Umbilical cord (tissue), 2 donors: ENCODE data around the gene TRAPPC3. TPM values are rescaled to one million over a fixed set of nuclear protein-coding genes. Genes with fewer than 3 reads are reported as not detected.
"Not testable (repeated sequence)": the region's sequence is repeated elsewhere in the genome, so short reads cannot be mapped to it uniquely, and the experiment has no call there.

ENCODE experiments used
- DNase-seq: peaks from one replicate; pipeline ENCODE4 v3.0.0-alpha.2; 2015; ENCODE audit warnings: low spot score
- total RNA-seq: library from RNA; depleted of rRNA; stranded (reverse); fragments of >200 nt; gene quantifications from one replicate; pipeline ENCODE4 v1.2.3, GENCODE V29; 2014; ENCODE audit warnings: low replicate concordance; ENCODE audit not compliant: insufficient read depth

Gene TRAPPC3
- 38.5 TPM for total RNA-seq

GRCh38 chr1:36149237-36149972 is at the start of gene TRAPPC3:
TRAPPC3 (minus strand) TSS chr1:36149486; CDS start chr1:36149378, 108 bp downstream.
- peak; percentile 100 for DNase-seq

- DNase-seq: no peak
Measured at GRCh38 chr1:36198641-36199040, 49.4 kb upstream of the TRAPPC3 start.

- not testable (repeated sequence) for DNase-seq
Measured at GRCh38 chr1:36196805-36197204, 47.5 kb upstream of the TRAPPC3 start.

- peak; percentile 93 for DNase-seq
Measured at GRCh38 chr1:36187800-36188593, 38.7 kb upstream of the TRAPPC3 start.

- DNase-seq: peak; percentile 67
Measured at GRCh38 chr1:36183309-36183856, 34.1 kb upstream of the TRAPPC3 start.

- no peak for DNase-seq
Measured at GRCh38 chr1:36182734-36183133, 33.4 kb upstream of the TRAPPC3 start.

- no peak for DNase-seq
Measured at GRCh38 chr1:36179220-36179600, 29.9 kb upstream of the TRAPPC3 start.

GRCh38 chr1:36178471-36179219 is 29.4 kb upstream of the TRAPPC3 start:
- DNase-seq: no peak

- DNase-seq: no peak
Measured at GRCh38 chr1:36177589-36178431, 28.5 kb upstream of the TRAPPC3 start.

- no peak for DNase-seq
Measured at GRCh38 chr1:36176106-36176949, 27.0 kb upstream of the TRAPPC3 start.

- DNase-seq: peak; percentile 41
Measured at GRCh38 chr1:36175137-36176095, 26.1 kb upstream of the TRAPPC3 start.

GRCh38 chr1:36174713-36175112 is 25.4 kb upstream of the TRAPPC3 start:
- no peak for DNase-seq

GRCh38 chr1:36172983-36173382 is 23.7 kb upstream of the TRAPPC3 start:
- no peak for DNase-seq

GRCh38 chr1:36172017-36172747 is 22.9 kb upstream of the TRAPPC3 start:
- DNase-seq: no peak

- DNase-seq: no peak
Measured at GRCh38 chr1:36170643-36171412, 21.5 kb upstream of the TRAPPC3 start.

- no peak for DNase-seq
Measured at GRCh38 chr1:36168514-36168913, 19.2 kb upstream of the TRAPPC3 start.
